GM12873 (cell line): ENCODE measurements around the gene MGLL.

Experiments used
- TF ChIP-seq, protein P1 (sequence below): IDR thresholded peaks from 2 replicates; pipeline ENCODE4 v1.5.1; 2012; ENCODE audit warnings: low read depth, mild to moderate bottlenecking, moderate library complexity, low read length, control low read depth; ENCODE audit not compliant: insufficient read depth; ENCODE audit errors: missing control alignments

The MGLL gene

DNA sequence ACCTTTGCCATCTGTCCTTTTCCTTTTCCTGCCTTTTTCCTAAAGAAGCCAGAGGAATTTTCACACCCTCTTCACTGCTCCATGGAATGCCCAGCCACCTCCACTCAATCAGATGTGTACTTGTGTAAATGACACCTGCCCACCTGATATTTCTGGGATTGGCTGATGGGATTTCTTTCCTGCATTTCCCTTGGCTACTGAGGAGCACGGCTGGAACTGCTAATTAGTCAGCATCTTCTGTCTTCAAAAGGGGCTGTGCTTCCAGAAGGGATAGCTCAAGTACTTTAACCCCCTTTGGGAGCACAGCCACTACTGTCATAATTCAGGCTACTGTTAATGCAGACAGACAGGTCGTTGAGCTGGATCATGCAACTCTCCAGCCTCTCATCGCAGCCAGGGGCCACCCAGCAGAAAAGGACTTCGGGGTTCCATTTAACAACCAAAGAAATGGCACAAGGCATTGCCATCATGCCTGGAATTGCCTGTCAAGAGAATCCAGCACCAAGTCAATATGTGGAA is 38.6 kb downstream of the MGLL start:
- TF ChIP-seq, protein P1, sequence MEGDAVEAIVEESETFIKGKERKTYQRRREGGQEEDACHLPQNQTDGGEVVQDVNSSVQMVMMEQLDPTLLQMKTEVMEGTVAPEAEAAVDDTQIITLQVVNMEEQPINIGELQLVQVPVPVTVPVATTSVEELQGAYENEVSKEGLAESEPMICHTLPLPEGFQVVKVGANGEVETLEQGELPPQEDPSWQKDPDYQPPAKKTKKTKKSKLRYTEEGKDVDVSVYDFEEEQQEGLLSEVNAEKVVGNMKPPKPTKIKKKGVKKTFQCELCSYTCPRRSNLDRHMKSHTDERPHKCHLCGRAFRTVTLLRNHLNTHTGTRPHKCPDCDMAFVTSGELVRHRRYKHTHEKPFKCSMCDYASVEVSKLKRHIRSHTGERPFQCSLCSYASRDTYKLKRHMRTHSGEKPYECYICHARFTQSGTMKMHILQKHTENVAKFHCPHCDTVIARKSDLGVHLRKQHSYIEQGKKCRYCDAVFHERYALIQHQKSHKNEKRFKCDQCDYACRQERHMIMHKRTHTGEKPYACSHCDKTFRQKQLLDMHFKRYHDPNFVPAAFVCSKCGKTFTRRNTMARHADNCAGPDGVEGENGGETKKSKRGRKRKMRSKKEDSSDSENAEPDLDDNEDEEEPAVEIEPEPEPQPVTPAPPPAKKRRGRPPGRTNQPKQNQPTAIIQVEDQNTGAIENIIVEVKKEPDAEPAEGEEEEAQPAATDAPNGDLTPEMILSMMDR = no peak

DNA sequence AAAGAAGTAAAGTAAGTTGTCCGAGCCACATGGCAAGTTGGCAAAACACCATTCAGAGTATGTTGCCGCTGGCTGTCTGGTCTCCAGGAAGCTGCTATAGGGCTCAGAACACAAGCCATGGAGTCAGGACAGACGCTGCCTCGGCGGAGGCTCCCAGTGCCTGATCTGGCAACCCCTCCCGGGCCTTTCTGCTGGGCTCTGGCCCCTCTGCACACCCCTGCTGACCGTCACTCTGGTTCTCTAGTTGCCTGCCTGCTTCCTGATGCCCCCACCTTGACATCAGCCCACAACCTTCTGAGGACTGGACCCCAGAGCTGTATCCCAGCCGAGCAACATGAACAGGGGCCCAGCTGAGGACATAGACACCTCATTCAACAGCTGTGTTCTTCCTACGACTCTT is 39.1 kb downstream of the MGLL start:
- TF ChIP-seq, protein P1 = no peak

DNA sequence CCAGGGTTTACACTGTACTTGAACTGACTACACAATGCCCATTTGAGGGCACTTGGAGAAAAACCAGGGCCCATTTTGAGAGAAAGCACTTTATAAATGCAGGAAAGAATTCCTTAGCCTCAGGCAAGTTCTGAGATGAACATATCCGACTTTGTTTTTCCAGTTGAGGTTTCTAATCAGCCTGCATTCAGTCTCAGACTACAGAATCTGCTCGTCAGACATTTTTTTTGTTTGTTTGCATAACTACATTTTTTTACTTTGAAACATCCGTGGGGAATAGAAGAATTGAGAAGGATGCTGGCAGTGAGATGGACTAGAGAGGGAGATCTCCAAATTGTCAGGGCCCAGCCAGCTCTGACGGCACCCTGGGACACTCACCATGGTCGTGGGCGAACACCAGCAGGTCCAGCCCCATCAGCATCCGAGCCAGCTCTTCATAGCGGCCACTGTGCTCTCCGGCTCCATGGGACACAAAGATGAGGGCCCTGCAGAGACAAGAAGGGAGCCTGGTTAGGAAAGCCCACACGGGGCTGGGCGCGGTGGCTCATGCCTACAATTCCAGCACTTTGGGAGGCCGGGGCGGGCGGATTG is 40.8 kb downstream of the MGLL start:
- TF ChIP-seq, protein P1 = no peak

DNA sequence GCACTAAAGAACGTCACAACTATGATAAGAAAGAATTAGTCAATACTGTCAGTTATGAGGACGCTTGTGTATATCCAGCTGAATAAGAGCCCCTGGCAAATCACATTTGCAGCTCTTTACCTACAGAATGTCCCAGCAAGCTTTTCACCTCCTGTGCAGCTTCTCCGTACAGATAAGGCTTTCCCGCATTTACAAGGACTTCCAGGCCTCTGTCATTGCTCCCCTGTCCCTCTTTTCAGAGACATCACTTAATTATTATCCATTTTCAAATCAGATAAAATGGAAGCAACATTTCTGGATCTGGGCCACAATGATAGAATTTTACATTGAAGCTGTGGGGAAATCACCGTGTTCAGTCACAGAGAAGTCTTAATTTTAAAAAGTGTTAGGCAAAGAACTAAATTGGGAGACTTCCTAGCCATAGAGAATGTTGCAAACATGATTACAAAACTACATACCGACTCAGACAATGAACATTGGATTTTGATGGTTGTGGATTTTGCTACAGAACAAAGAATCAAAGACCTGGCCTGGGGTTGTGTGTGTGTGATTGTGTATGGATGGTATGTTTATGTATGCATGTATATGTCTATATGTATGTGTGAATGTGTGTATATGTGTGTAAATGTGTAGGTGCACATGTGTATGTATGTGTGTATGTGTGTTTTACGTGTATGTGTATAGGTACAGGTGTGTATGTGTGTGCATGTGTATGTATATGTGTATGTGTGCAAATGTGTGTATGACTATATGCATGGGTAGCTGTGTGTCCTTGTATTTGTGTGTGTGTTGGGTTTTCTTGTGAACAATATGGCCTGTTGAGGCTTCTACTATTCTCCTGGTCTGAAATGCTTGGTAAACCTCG is 41.5 kb downstream of the MGLL start:
- TF ChIP-seq, protein P1 = no peak

DNA sequence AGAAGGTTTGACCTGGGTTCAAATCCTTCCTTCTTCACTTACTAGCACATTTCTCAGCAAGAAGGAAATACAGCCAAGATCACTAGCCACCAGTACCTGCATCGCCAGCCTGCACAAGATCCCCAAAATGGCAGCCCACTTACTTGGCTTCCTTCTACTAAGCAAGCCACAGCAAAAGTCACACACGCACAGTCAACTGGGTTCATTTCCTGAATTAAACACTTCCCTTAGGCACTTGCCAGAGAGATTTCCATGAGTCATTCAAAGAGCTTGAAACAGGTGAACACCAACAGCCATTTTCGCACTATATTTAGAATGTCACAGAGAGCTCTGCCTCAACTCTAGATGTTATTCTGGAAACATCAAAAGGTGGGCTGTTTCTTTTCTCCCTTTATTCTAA is 42.6 kb downstream of the MGLL start:
- TF ChIP-seq, protein P1 = no peak

DNA sequence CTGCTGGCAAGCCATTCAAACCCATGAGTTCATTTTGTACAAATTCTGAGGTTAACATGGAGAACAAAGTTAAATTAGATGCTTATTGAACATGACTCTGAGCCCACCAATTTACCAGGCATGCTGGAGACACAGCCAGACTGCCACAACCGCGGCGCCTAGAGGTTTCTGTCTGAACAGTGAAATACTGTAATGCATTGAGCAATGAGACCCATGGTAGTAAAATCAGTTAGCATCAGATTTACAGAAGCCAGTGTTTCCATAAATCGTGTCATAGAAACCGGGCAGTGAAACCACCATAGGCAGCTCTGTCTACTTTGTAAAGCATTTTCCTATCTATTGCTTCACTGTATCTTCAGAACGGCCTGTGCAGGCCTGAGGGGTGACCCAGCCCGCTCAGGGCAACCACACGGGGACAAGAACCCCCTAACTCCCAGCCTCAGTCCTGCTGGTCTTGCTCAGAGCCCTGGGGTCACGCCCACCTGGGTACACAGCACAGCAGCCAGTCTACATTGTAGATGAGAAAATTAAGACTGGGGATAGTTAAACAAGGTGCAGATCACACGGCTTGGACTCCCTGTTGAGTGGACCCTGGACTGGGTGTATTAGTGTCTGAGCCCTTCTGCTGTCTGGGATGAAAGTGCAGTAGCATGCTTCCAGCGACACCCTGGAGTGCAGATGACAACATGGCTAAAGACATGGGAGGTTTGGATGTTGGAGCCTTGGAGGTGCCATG is 44.2 kb downstream of the MGLL start:
- TF ChIP-seq, protein P1 = no peak

DNA sequence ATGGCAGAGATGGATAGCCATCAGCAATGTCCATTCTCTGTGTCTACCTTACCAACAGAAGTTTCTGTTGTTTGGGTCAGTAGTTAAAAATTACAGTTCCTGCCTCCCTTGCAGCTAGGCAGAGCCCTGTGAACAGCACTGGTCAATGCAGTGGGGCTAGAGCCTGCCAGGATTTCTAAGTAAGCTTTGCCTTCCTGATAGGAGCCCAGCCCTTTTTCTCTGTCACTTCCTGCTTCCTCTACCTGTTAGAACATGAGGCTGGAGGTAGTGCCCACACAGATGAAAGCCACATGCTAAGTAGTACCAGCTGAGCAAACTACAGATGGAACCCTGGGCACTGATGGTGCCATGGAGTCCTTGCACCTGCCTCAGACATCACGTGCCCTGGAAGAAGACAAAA is 45.0 kb downstream of the MGLL start:
- TF ChIP-seq, protein P1 = no peak
